ENCODE data around the gene AOC1.
"Not testable (repeated sequence)": the region's sequence is repeated elsewhere in the genome, so short reads cannot be mapped to it uniquely, and the experiment has no call there.

The AOC1 gene, protein sequence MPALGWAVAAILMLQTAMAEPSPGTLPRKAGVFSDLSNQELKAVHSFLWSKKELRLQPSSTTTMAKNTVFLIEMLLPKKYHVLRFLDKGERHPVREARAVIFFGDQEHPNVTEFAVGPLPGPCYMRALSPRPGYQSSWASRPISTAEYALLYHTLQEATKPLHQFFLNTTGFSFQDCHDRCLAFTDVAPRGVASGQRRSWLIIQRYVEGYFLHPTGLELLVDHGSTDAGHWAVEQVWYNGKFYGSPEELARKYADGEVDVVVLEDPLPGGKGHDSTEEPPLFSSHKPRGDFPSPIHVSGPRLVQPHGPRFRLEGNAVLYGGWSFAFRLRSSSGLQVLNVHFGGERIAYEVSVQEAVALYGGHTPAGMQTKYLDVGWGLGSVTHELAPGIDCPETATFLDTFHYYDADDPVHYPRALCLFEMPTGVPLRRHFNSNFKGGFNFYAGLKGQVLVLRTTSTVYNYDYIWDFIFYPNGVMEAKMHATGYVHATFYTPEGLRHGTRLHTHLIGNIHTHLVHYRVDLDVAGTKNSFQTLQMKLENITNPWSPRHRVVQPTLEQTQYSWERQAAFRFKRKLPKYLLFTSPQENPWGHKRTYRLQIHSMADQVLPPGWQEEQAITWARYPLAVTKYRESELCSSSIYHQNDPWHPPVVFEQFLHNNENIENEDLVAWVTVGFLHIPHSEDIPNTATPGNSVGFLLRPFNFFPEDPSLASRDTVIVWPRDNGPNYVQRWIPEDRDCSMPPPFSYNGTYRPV

DNA sequence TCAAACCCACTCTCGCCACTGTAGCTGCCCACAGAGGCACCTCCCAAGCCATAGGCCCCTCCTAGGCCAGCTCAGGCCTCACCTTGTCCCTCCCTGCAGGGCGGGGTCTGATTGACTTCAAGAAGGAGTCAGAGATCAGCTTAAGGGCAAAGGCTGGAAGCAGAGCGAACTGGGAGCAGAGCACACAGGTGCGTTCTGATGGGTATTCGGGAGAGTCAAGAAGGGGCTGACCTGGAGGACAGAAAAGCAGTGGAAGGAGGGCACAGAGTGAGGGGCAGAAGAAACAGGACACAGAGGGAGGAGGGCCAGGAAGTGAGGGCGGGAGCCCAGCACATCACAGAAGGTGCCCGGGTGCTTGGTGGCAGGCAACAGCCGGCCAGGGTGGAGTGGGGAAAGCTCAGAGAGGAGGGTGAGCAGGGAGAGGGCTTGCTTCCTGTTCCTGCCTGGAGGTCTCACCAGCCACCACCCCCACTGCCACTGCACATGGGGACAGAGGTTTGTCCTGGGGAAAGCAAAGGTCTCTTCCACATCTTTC, at the start of gene AOC1:
Gene AOC1, plus strand, starts transcription at position 147 of the 535 bp plus-strand sequence. CDS start 3,954 bp downstream, outside the sequence.
- DNase-seq = peak; percentile 18

DNA sequence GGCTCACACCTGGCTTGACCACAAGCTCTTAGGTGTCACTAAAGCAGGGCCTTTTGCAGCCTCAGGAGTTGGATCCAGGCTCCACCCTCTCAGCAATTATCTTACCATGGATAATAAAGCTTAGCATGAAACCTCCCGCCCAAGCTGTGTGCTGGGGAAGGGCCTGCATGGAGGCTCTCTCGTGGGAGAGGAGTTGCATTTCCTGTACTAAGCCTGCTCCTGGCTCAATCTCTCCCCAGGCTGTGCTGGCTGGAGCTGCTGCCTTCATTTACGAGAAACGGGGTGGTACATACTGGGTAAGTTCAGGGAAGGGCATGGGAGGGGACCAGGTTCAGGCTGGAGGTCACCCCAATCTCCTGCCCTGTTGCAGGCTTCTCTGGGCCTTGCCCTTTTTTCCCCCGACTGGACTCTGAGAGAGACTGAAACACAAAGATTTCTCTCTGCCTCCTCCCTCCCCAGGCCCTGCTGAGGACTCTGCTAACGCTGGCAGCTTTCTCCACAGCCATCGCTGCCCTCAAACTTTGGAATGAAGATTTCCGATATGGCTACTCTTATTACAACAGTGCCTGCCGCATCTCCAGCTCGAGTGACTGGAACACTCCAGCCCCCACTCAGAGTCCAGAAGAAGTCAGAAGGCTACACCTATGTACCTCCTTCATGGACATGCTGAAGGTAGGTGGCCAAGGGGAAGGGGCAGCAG, 49.0 kb upstream of the AOC1 start:
- DNase-seq = no peak

DNA sequence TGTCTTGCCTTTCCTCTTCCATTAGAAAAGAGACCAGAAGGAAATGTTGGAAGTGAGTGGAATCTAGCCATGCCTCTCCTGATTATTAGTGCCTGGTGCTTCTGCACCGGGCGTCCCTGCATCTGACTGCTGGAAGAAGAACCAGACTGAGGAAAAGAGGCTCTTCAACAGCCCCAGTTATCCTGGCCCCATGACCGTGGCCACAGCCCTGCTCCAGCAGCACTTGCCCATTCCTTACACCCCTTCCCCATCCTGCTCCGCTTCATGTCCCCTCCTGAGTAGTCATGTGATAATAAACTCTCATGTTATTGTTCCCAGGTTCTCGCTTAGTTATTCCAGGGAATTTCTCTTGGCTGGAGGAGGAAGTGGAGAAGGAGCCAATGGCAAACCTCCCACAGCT, 47.5 kb upstream of the AOC1 start:
- no peak for DNase-seq

DNA sequence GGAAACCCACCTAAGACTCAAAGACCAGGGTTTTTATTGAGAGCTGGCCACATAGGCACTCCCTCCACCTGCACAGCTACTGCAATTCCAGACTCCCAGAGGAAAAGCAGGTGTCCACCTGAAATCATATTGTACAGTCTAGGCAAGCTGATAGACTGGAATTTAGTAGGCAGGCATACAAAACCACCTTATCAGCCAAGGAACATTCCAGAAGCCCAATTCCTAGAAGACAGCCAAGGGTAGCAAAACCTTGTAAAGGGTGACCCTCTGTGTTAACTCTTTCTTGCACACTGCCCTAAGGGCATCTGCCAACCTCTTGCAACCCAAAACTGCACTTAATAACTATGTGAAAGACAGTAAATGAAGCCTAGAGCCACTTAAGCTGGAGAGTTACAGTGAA, 46.5 kb upstream of the AOC1 start:
- no peak for DNase-seq

DNA sequence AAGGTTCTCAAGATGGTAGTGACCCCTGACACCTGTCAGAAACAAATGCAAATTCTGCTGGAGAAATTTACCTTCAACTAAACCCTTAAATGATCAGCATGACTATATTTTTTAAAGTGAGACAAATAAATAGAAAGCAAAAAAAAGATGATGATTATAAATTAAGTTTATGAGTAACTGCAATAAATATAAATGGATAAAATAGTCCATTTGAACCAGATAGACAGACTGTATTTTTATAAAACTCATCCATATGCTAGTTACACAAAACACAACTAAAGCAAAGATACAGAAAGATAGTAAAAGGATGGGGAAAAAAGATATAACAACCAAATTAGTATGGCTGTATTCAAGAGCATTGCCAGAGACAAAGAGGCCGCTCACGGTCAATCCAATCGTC, 45.9 kb upstream of the AOC1 start:
- no peak for DNase-seq

DNA sequence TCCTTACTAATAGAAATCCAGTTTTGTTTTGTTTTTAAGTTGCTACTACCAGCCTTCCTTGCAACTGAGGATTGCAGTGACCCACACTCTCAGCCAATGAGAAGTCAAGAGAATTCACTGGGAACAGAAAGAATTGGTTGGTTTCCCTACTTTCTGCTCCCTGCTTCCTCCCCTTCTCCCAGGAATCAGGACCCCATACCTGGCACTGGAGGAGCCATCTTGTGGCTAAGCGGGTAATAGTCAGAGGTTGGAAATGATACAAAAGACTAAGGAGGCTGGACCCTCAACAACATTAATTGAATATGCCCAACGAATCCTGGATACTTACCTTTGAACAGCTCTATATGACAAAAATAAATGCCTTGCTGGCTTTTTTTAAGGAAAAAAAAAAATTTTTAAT, 45.5 kb upstream of the AOC1 start:
- DNase-seq = no peak

DNA sequence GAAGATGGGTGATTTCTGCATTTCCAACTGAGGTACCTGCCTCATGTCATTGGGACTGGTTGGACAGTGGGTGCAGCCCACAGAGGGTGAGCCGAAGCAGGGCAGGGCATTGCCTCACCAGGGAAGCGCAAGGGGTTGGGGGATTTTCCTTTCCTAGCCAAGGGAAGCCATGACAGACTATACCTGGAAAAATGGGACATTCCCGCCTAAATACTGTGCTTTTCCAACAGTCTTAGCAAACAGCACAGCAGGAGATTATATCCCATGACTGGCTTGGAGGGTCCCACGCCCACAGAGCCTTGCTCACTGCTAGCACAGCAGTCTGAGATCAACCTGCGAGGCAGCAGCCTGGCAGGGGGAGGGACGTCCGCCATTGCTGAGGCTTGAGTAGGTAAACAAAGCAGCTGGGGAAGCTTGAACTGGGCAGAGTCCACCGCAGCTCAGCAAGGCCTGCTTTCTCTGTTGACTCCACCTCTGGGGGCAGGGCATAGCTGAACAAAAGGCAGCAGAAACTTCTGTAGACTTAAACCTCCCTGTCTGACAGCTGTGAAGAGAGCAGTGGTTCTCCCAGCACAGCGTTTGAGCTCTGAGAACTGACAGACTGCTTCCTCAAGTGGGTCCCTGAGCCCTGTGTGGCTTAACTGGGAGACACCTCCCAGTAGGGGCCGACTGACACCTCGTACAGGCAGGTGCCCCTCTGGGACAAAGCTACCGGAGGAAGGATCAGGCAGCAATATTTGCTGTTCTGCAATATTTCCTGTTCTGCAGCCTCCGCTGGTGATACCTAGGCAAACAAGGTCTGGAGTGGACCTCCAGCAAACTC, 44.5 kb upstream of the AOC1 start:
- DNase-seq = not testable (repeated sequence)

DNA sequence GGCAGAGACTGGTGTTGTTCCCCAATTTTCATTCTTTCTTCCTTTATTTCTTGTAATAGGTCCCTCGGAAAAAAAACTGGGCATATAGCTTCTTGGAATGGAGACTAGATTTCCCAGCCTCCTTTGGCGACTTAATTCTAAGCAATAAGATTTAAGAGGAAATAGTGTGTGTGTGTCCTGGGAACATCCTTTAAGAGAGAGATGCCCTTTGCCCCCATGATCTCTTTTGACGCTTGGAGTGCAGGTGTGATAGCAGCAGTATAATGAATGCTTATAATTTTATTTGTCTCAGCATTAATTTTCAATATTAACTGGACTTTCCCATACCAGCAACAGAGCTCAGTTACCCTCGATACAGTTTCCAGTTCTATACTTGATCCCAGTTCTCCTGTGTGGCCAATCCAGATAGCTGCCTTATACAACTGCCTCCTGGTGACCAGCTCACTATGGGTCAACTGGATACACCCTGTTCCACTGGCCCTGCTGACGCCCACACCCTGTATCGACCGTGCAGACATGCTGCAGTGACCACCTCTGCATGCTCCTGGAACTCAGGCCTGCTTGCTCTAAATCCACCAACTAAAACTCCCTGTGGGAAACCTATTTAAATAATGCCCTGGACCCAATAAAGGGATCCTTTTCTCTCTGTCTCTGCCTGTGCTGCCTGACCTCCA, 37.9 kb upstream of the AOC1 start:
- no peak for DNase-seq

DNA sequence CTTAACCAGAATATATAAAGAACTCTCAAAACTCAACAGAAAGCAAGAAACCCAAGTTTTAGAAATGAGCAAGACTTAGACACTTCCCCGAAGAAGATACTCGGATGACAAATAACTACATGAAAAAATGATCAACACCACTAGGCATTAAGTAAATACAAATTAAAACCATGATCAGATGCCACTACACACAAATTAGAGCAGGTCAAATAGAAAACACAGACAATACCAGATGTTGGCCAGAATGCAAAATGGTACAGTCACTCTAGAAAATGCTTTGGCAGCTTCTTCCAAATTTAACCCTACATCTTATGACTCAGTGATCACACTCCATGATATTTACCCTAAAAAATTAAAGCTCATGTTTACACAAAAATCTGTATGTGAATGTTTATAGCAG, 33.3 kb upstream of the AOC1 start:
- DNase-seq = no peak

DNA sequence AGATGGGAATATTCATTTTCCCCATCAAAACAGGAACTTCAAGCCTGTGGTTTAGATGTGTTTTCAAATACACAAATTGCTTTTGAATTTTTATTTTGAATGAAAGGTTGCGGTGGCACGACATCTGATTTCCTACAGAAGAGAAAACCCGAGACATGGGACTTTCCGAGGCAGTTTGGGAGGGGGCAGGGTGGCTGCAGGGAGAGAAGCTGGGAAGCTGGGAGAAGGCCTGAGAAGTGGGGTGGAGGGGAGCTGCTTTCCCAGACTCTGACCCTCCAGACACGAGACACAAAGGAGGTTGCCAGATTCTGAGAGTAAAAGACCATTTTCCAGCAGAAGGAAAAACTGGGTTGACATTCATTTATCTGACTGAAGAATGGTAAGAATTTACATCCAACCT, 32.2 kb upstream of the AOC1 start:
- no peak for DNase-seq

DNA sequence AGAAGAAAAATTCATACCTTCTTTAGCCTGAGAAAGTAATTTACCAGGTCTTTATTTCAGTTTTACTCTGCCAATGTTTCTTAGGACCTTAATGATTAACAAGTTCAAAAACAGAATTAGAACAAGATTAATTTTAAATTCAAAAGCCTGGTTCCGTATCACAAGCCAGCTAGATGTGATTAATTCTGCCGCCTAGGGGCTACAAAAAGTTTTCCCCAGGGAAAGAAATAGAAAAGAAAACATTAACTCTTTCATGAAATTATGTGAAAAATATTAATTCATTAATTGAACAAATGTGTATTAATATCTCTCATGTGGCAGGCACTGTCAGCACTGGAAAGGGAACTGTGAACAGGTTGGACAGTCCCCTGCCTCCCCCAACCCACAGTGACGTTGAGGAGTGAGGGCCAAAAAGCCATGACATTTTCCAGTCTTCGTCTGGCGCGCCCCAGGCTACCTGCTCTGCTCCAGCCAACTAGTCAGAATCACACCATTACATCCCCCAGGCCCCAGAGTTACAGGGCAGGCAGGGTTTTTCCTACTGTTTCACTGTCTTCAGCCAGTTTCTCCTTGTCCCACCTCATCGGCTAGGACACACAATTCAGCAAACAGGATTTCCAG, 31.6 kb upstream of the AOC1 start:
- no peak for DNase-seq

DNA sequence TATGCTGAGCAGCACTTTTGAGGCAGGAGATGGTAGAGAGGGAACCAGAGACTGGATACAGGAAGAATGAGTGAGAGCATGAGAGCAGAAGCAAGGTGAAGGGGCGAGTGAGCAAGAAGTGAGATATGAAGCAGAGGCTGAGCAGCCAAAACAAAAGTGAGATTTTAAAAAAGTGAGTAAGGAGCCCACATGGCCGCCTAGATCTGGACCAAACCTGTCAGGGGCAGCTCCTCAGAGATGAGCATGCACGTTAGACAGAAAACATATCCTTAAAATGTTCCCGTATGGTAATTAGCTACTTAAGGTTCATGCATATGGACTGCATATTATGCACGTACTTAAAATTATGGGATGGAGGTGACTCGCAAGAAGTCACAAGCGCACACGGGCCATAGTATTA, 29.3 kb upstream of the AOC1 start:
- no peak for DNase-seq

DNA sequence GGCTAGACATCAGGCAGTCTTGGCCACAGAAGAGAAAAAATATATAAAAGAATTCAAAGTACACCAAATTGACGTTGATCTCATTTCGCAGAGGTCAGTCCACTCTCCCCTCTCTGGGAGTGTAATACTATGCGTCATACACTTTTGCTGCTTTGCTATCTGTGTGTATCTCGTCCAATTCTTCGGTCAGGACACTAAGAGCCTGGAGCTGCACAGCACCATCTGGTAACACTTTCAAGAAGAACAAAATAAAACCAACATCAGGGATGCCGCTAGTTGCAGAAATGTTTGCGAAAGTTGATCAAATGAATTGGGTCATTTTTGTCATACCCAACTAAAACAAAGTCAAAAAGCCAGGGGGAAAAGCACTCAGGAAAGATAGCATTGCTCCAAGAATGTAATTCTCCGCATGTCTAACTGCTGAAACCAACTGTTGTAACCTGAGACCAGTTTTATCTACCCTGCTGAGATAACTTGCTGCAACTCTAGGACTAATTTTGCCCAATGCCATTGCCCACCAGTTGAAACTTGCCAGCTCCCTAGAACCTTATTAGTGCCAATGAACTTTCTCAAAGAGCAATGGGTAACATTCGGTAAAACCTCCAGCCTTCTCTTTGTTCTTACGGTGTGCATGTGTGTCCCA, 28.7 kb upstream of the AOC1 start:
- DNase-seq = no peak

DNA sequence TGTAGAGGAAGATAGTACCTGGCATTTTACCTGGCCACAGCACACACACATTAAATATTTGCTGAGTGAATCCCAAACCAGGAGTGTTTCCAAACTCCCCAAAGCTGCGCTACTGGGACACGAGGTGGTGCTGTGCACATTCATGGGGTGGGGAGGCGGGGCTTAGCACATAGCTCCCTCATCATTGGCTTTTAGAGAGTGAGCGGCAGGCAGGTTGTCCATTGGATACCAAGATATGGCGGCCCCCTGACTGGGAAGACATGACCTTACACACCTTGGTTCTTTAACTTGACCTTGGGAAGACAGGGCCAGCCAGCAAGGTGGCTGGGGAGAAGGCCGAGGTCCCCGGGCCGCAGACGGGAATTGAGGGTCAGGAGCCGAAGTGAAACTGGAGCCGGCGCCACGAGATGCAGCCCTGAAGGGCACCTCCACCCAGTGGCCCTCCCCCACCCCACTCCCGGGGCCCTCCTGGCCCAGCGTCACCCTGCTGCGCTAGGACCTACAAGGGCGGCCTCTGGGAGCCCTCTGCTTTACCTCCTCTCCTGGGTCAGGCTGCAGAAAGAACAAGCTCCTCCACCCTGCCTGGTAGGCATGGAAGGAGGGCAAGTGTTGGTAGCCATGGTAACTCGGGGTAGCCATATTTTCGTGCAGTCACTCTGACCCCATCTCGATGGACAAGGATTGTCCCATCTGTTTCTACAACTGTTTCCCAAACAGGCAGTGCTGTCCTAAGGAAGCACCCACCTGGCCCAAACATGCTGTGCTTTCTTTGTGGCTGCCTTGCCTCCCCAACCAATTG, 27.7 kb upstream of the AOC1 start:
- DNase-seq = no peak

DNA sequence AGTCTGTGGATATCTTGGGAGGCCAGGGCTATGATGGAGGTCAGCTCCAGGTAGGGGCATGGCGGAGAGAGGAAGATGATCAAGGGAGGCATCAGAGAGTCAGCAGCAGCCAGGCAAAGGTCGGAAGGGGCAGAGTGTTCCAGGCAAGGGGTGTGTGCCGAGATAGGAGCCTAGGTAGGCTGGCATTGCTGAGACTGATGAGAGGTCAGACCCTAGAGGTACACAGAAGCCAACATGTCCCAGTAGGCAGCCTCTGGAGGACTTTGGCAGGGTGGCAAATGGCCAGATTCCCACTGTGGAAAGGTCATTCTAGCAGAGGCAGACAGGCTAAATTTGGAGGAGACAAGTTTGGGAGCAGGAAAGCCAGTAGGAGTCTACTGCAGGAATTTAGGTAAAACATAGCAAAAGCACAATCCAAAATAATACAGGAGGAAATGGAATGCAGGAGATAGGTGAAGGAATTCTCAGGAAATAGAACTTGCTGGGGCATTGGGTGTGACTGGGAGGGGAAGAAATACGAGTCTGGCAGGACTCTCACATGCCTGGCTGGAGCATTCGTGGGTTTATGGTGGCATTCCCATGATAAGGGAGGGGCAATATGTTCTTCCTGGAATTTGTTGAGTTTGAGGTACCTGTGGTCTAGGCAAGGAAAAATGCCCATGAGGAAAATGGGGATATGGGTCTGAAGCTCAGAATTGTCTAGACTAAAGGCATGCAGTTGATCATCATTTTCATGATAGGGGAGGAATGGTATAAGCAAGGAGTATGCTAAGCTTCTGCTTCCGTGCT, 26.1 kb upstream of the AOC1 start:
- DNase-seq = no peak

DNA sequence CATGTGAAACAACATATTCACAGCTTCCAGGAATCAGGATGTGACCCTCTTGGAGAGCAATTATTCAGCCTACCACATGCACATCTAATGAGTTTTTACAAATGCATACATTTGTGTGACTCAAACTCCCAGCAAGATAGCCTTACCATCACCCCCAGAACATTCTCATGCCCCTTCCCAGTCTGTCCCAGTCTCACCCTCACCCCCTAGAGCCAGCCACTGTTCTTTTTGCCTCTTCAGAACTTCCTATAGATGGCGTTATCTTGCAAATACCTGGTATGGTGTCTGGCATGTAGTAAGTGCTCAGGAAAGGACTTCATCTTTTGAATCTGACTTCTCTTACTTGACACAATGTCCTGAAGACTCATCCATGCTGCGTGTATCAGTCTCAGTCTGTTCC, 23.9 kb upstream of the AOC1 start:
- DNase-seq = no peak

DNA sequence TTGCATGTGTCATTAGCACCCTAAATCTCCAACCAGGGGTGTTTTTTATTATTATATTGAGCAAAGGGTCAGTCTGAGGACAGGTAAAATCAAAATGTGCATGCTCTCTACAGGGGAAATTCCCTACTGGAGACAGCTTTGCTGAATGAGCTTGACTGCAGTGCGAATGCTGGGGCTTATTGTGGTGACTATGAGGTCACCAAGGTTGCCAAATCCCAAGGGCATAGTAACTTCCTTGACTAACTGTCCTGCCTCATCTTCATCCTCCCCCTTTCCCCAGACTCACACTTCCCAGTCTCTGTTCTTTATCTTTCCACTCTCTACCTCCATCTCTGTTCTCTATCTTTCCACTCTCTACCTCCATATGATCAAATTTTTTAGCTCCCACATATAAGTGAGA, 22.9 kb upstream of the AOC1 start:
- DNase-seq = no peak

DNA sequence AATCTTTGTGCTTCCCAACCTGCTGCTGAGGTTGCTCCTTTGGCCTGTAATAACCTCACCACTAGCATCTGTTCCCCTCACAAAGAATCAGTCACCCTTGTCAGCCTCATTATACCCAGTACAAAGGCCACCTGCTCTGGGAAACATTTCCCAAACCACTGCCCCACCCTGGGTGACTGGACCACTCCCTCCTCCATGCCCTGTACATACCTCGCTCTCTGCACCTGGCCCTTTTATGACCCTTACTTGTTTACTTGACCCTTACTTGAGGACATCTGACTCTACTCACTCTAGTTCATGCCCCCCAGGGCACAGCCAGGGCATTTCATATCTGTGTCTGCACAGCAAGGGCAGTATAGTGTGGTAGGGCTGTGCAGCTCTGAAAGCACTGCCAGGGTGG, 21.4 kb upstream of the AOC1 start:
- DNase-seq = no peak

DNA sequence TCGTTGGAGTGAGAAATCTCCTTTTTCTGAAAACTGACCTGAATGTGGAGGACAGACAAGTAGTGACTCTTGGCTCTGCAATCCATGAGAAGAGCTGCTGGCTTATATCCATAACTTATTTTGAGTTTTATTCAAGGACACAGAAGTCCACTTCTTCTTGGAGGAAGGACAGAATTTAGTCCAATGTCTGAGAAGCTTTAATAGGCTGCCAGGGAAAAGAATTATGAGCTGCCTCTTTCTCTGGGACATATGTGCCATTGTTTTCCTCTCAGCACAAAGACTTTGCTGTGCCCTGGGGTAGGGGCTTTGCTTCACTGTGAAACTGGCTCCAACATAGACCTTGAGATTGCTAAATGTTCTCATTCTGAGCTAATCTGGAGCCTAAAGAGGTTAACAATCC, 20.5 kb upstream of the AOC1 start:
- DNase-seq = no peak

Measured in hematopoietic multipotent progenitor cell treated with erythropoietin and hydrocortisone succinate and interleukin-3 and kit ligand, for 6 days (in vitro differentiated cells).